HG02852 (cell line): ENCODE results near the gene SPEM1.
"Not testable (repeated sequence)": the region's sequence is repeated elsewhere in the genome, so short reads cannot be mapped to it uniquely, and the experiment has no call there.

Experiments
- ATAC-seq: cut with Tn5 transposase; IDR thresholded peaks from one replicate; pipeline ENCODE4 v1.9.1; 2021; ENCODE audit warnings: mild to moderate bottlenecking, moderate library complexity; ENCODE audit not compliant: unreplicated experiment

SPEM1 gene

DNA sequence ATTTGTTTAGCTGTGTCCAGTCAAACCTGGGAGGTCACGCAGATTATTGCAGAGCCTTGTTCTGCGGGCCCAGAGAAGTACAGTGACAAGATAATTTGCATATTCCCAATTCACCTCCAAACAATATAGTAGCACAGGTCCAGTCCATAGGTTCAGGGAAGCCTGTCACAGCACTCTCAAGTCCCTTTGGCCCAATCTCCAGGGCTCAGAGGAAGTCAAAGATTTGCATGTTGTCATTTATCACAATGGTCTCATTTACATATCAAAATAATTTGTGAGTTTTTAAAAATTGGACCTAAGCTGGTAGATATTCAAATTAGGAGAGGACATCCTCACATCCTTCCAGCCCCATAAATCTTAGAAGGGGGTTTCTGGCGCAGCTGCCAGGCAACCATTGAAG lies 47.4 kb downstream of the SPEM1 start:
- ATAC-seq = no peak

GRCh38 chr17:7468290-7468689 lies 48.2 kb downstream of the SPEM1 start:
- ATAC-seq = no peak

- no peak for ATAC-seq
Observed at GRCh38 chr17:7468804-7469389, 48.8 kb downstream of the SPEM1 start.

DNA sequence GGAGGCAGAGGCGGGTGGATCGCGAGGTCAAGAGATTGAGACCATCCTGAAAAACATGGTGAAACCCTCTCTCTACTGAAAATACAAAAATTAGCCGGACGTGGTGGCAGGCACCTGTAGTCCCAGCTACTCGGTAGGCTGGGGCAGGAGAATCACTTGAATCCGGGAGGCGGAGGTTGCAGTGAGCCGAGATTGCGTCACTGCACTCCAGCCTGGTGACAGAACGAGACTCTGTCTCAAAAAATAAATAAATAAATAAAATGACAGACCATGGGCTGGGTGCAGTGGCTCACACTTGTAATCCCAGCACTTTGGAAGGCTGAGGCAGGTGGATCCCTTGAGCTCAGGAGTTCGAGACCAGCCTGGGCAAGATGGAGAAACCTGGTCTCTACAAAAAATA lies 49.7 kb downstream of the SPEM1 start:
- ATAC-seq = not testable (repeated sequence)

DNA sequence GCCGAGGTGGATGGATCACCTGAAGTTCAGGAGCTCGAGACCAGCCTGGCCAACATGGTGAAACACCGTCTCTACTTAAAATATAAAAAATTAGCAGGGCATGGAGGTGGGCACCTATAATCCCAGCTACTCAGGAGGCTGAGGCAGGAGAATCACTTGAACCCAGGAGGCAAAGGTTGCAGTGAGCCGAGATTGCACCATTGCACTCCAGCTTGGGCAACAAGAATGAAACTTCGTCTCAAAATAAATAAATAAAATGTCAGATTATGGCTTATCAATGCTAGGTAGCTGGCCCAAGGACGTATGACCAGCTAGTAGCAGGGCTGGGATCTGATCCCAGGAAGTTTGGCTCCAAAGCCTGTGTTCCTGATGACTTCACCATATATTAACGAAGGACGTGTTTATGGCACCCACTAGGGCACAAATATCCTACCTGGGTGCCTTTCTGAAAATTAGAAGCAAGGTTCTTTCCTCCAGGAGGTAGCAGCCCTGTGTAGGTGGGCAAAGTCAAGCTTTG lies 50.4 kb downstream of the SPEM1 start:
- not testable (repeated sequence) for ATAC-seq
